GM23338 (cell line): Measurements from ENCODE around the gene ODF4. TPM values are rescaled to one million over a fixed set of nuclear protein-coding genes. Genes with fewer than 3 reads are reported as not detected.

Experiments used
- ATAC-seq: fragments of 200-7000 bp; cut with Tn5 transposase; 3 replicates; pipeline ENCODE4 v1.9.1; 2020
- DNase-seq: peaks from one replicate; pipeline ENCODE4 v3.0.0-alpha.2; 2015; ENCODE audit warnings: low spot score
- H2AFZ ChIP-seq: fragments of 200-600 bp; sonication (generic); 2 replicates; pipeline ENCODE4 v1.8.0; 2016; ENCODE audit warnings: antibody characterized with exemption, mild to moderate bottlenecking, moderate library complexity
- H3F3A ChIP-seq: fragments of 200-600 bp; sonication (generic); replicated peaks from 2 replicates; pipeline ENCODE4 v1.8.0; 2017; ENCODE audit warnings: antibody characterized with exemption, mixed run types, low read depth
- H3K27ac ChIP-seq: fragments of 200-600 bp; sonication (generic); 2 replicates; pipeline ENCODE4 v1.6.1; 2016; ENCODE audit warnings: low read depth
- H3K27me3 ChIP-seq: fragments of 200-600 bp; sonication (generic); 2 replicates; pipeline ENCODE4 v1.8.0; 2016; ENCODE audit warnings: mild to moderate bottlenecking, mixed run types, moderate library complexity; ENCODE audit not compliant: insufficient read depth
- H3K36me3 ChIP-seq: fragments of 200-600 bp; sonication (generic); 2 replicates; pipeline ENCODE4 v1.8.0; 2016; ENCODE audit warnings: mild to moderate bottlenecking; ENCODE audit not compliant: insufficient read depth
- H3K4me1 ChIP-seq: fragments of 200-600 bp; sonication (generic); 2 replicates; pipeline ENCODE4 v1.8.0; 2016; ENCODE audit warnings: mild to moderate bottlenecking, moderate library complexity; ENCODE audit not compliant: insufficient read depth
- H3K4me2 ChIP-seq: fragments of 200-600 bp; sonication (generic); 2 replicates; pipeline ENCODE4 v1.7.1; 2017; ENCODE audit warnings: mixed run types
- H3K4me3 ChIP-seq: fragments of 200-600 bp; sonication (generic); 2 replicates; pipeline ENCODE4 v1.6.1; 2016; ENCODE audit warnings: mixed run types
- H3K79me2 ChIP-seq: fragments of 200-600 bp; sonication (generic); replicated peaks from 2 replicates; pipeline ENCODE4 v1.8.0; 2017; ENCODE audit warnings: mild to moderate bottlenecking; ENCODE audit not compliant: insufficient read depth
- H3K9me2 ChIP-seq: fragments of 200-600 bp; sonication (generic); 2 replicates; pipeline ENCODE4 v1.8.0; 2017; ENCODE audit not compliant: insufficient read depth
- H4K20me1 ChIP-seq: fragments of 200-600 bp; sonication (generic); replicated peaks from 2 replicates; pipeline ENCODE4 v1.8.0; 2017; ENCODE audit warnings: mild to moderate bottlenecking; ENCODE audit not compliant: insufficient read depth
- H3K27ac Mint-ChIP-seq: 2 replicates; pipeline ENCODE4 v1.8.0; 2020; ENCODE audit warnings: inconsistent platforms, mild to moderate bottlenecking, moderate library complexity, mixed read lengths
- H3K27me3 Mint-ChIP-seq: 3 replicates; pipeline ENCODE4 v1.8.0; 2022; ENCODE audit warnings: low read depth, mild to moderate bottlenecking, moderate library complexity, mixed read lengths, inconsistent platforms; ENCODE audit not compliant: insufficient read depth, poor library complexity
- H3K36me3 Mint-ChIP-seq: 3 replicates; pipeline ENCODE4 v1.8.0; 2021; ENCODE audit warnings: low read depth, mild to moderate bottlenecking, inconsistent platforms, moderate library complexity, mixed read lengths
- H3K4me1 Mint-ChIP-seq: 3 replicates; pipeline ENCODE4 v1.8.0; 2020; ENCODE audit warnings: mild to moderate bottlenecking, inconsistent platforms, mixed read lengths
- H3K4me3 Mint-ChIP-seq: 3 replicates; pipeline ENCODE4 v1.8.0; 2021; ENCODE audit warnings: moderate library complexity, mild to moderate bottlenecking, inconsistent platforms, mixed read lengths
- H3K9me3 Mint-ChIP-seq: 3 replicates; pipeline ENCODE4 v1.8.0; 2020; ENCODE audit warnings: moderate library complexity, mild to moderate bottlenecking, inconsistent platforms, mixed read lengths
- CREB1 ChIP-seq: fragments of 250-450 bp; sonication (Bioruptor Pico); IDR thresholded peaks from 2 replicates; pipeline ENCODE4 v1.5.0; 2020; ENCODE audit warnings: low read depth, mild to moderate bottlenecking, moderate library complexity
- CTCF ChIP-seq, 2 experiments: fragments of 200-600 bp in 1 of 2; sonication (generic) in 1 of 2; conservative IDR thresholded peaks; 2 replicates each; pipeline versions ENCODE4 v1.5.1 to v1.6.1; 2016 to 2017; ENCODE audit warnings: antibody characterized with exemption in 2 of 2, low read depth in 2 of 2, mild to moderate bottlenecking in 2 of 2, moderate library complexity in 1 of 2
- ETS1 ChIP-seq: IDR thresholded peaks from 2 replicates; pipeline ENCODE4 v1.6.1; 2016; ENCODE audit warnings: antibody characterized with exemption
- JUNB ChIP-seq: IDR thresholded peaks from one replicate; pipeline ENCODE4 v1.6.1; 2016; ENCODE audit warnings: antibody characterized with exemption; ENCODE audit not compliant: unreplicated experiment
- POLR2AphosphoS5 ChIP-seq: IDR thresholded peaks from 2 replicates; pipeline ENCODE4 v1.6.1; 2016; ENCODE audit warnings: antibody characterized with exemption, low read depth
- REST ChIP-seq: IDR thresholded peaks from one replicate; pipeline ENCODE4 v1.6.1; 2018; ENCODE audit warnings: antibody characterized with exemption; ENCODE audit not compliant: unreplicated experiment
- STAT1 ChIP-seq: IDR thresholded peaks from one replicate; pipeline ENCODE4 v1.6.1; 2016; ENCODE audit warnings: antibody characterized with exemption; ENCODE audit not compliant: unreplicated experiment
- ZNF114 ChIP-seq: fragments of 250-450 bp; sonication (Bioruptor Pico); IDR thresholded peaks from 2 replicates; pipeline ENCODE4 v1.5.0; 2020; ENCODE audit warnings: mild to moderate bottlenecking, moderate library complexity
- ZNF331 ChIP-seq: fragments of 250-450 bp; sonication (Bioruptor Pico); IDR thresholded peaks from 2 replicates; pipeline ENCODE4 v1.5.0; 2020; ENCODE audit warnings: low read depth, mild to moderate bottlenecking, moderate library complexity
- polyA plus RNA-seq: library from polyadenylated mRNA; unstranded; fragments of >200 nt; fragmentation: Nextera tagmentation; extraction: Ambion mirVana; gene quantifications from 2 replicates; pipeline ENCODE4 v1.2.1, GENCODE V29; 2016
- total RNA-seq: library from RNA; depleted of rRNA; stranded (reverse); fragments of >200 nt; shearing (Covaris generic); gene quantifications from 2 replicates; pipeline ENCODE4 v1.2.3, GENCODE V29; 2014

The ODF4 gene
- total and polyA plus RNA-seq, 2 experiments from 2014 or later = not detected

- Histone ChIP-seq H3K36me3 (no peaks in the 10 kb centered on the region), H3K27me3 (no peaks in the 10 kb centered on the region), H3K4me3 (no peak overlapping the region), H2AFZ (0 out of 2 replicates have a peak overlapping the region, but pooled peaks have one; percentile 28), H3K27ac (peak overlapping the region; percentile 50), H4K20me1 (no peaks in the 10 kb centered on the region), H3K4me2 (no peak overlapping the region), H3K9me2 (peaks cover 5% of the 10 kb centered on the region; the same call in 1 of the 2 replicates), H3K4me1 (peaks cover 24% of the 10 kb centered on the region), H3F3A (no peaks in the 10 kb centered on the region; the same call in 1 of the 2 replicates), H3K79me2 (no peaks in the 10 kb centered on the region)
- H3K27me3 Mint-ChIP-seq = peaks cover 8% of the 10 kb centered on the region
- peak overlapping the region; percentile 26; the same call in 2 of the 3 replicates for H3K4me3 Mint-ChIP-seq
- DNase-seq (peak; percentile 47), ATAC-seq (peak; percentile 61)
- no peaks in the 10 kb centered on the region for H3K36me3 Mint-ChIP-seq
- H3K27ac Mint-ChIP-seq = peak overlapping the region; percentile 83
- H3K4me1 Mint-ChIP-seq = peaks cover 20% of the 10 kb centered on the region
- TF ChIP-seq ETS1 = no peak
- no peak for TF ChIP-seq REST
- TF ChIP-seq CREB1 (CRISPR knock-in tag) = no peak
- TF ChIP-seq STAT1 = no peak
- no peak for TF ChIP-seq ZNF331 (CRISPR knock-in tag)
- no peaks in the 10 kb centered on the region for H3K9me3 Mint-ChIP-seq
Observed at GRCh38 chr17:8359769-8360168, 20.1 kb downstream of the ODF4 start.

DNA sequence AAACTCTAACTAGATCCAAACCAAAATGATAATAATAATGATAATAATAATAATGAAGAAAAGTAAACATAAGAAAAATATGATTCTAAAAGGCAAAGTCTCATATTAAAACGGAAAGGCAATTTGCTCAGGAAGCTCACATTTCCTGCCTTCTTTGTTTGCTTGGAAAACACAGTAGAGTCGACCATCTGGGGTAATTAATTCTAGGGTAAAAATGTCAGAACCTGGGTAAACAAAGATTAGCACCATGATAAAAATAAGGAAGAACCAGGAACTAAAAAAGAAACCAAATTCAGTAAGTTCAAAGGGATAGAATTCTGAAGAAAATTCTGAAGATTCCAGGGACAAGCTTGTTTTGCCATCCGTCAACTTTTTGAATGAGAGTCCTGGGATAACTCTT lies 20.6 kb downstream of the ODF4 start:
- no peak overlapping the region for H3K4me3 Mint-ChIP-seq
- ATAC-seq (no peak), DNase-seq (no peak)
- Histone ChIP-seq H3K4me1 (peaks cover 24% of the 10 kb centered on the region), H3K36me3 (no peaks in the 10 kb centered on the region), H4K20me1 (no peaks in the 10 kb centered on the region), H2AFZ (no peak overlapping the region), H3K27me3 (no peaks in the 10 kb centered on the region), H3F3A (no peaks in the 10 kb centered on the region; the same call in 1 of the 2 replicates), H3K4me2 (0 out of 2 replicates have a peak overlapping the region, but pooled peaks have one; percentile 28), H3K27ac (peak overlapping the region; percentile 50), H3K79me2 (no peaks in the 10 kb centered on the region), H3K4me3 (no peak overlapping the region), H3K9me2 (peaks cover 5% of the 10 kb centered on the region; the same call in 1 of the 2 replicates)
- H3K27me3 Mint-ChIP-seq = peaks cover 8% of the 10 kb centered on the region
- H3K36me3 Mint-ChIP-seq = no peaks in the 10 kb centered on the region
- no peaks in the 10 kb centered on the region for H3K9me3 Mint-ChIP-seq
- H3K27ac Mint-ChIP-seq = peak overlapping the region; percentile 71
- H3K4me1 Mint-ChIP-seq = peaks cover 20% of the 10 kb centered on the region
- no peak for TF ChIP-seq ETS1
- TF ChIP-seq JUNB = no peak
- no peak for TF ChIP-seq CTCF (conservative IDR thresholded peaks at IDR 0.05; ENCODE audit: low read depth in 2 of 2)
- no peak for TF ChIP-seq ZNF114
- no peak for TF ChIP-seq REST
- no peak for TF ChIP-seq STAT1
- no peak for TF ChIP-seq CREB1 (CRISPR knock-in tag)
- no peak for TF ChIP-seq ZNF331 (CRISPR knock-in tag)
- no peak for TF ChIP-seq POLR2AphosphoS5
